OCI-LY3 (cell line): ENCODE data around the gene PTK6.

Experiments
- EZH2phosphoT487 ChIP-seq: fragments of 200-600 bp; shearing (Covaris generic); IDR thresholded peaks from 2 replicates; pipeline ENCODE4 v1.6.1; 2018; ENCODE audit warnings: antibody characterized with exemption, mixed run types, low read depth
- TF ChIP-seq, protein P1 (sequence below): fragments of 200-600, 300-600 bp; sonication (generic); IDR thresholded peaks from 2 replicates; pipeline ENCODE4 v1.5.1; 2014; ENCODE audit warnings: antibody characterized with exemption, low read length, low read depth

DNA sequence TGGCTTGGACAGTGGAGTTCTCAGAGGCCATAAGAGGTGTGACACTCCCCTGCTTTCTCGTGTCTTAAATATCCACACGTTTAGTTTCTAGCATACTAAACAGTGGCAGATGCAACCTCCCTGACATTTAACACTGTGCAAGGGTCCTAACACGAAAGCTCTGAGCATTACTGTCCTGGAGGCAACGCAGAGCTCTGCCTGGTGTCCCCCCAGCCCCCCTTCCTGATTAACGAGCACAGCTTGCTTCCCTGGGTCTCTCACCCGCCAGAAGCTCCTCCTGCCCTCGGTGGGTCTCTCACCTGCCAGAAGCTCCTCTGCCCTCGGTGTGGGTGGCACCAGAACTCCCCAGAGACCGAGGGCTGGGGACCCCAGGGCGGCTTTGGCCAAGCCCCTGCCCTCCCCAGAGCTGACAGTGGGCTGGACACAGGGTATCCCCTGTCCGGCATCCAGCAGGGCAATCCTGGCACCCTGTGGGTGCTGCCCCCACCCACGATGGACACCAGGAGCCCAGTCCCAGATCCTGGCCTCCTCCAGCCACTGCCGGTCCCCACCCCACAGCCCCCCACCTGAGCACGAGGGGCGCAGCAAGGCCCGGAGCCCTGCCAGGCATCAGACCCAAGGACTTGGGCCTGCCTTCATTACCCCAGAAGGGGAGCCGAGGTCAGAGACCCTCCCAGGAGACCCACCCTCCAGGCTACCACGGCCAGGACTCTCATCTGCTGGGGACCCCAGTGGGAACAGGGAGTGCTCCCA, 52.3 kb downstream of the PTK6 start:
- TF ChIP-seq, protein P1, sequence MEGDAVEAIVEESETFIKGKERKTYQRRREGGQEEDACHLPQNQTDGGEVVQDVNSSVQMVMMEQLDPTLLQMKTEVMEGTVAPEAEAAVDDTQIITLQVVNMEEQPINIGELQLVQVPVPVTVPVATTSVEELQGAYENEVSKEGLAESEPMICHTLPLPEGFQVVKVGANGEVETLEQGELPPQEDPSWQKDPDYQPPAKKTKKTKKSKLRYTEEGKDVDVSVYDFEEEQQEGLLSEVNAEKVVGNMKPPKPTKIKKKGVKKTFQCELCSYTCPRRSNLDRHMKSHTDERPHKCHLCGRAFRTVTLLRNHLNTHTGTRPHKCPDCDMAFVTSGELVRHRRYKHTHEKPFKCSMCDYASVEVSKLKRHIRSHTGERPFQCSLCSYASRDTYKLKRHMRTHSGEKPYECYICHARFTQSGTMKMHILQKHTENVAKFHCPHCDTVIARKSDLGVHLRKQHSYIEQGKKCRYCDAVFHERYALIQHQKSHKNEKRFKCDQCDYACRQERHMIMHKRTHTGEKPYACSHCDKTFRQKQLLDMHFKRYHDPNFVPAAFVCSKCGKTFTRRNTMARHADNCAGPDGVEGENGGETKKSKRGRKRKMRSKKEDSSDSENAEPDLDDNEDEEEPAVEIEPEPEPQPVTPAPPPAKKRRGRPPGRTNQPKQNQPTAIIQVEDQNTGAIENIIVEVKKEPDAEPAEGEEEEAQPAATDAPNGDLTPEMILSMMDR = no peak
- no peak for TF ChIP-seq EZH2phosphoT487
